SU-DHL-6 (cell line): Measurements from ENCODE around the gene C4B.

Experiments used
- EZH2phosphoT487 ChIP-seq: fragments of 200-600 bp; sonication (generic), shearing (Covaris generic); conservative IDR thresholded peaks from 2 replicates; pipeline ENCODE4 v1.6.1; 2018; ENCODE audit warnings: mild to moderate bottlenecking, antibody characterized with exemption, low read length, moderate library complexity, mixed read lengths
- TF ChIP-seq, protein P1 (sequence below): fragments of 200-600 bp; sonication (generic); IDR thresholded peaks from one replicate; pipeline ENCODE4 v1.5.1; 2017; ENCODE audit warnings: antibody characterized with exemption, mild to moderate bottlenecking, low read length, moderate library complexity; ENCODE audit not compliant: insufficient read depth, poor library complexity, severe bottlenecking

- TF ChIP-seq, protein P1, sequence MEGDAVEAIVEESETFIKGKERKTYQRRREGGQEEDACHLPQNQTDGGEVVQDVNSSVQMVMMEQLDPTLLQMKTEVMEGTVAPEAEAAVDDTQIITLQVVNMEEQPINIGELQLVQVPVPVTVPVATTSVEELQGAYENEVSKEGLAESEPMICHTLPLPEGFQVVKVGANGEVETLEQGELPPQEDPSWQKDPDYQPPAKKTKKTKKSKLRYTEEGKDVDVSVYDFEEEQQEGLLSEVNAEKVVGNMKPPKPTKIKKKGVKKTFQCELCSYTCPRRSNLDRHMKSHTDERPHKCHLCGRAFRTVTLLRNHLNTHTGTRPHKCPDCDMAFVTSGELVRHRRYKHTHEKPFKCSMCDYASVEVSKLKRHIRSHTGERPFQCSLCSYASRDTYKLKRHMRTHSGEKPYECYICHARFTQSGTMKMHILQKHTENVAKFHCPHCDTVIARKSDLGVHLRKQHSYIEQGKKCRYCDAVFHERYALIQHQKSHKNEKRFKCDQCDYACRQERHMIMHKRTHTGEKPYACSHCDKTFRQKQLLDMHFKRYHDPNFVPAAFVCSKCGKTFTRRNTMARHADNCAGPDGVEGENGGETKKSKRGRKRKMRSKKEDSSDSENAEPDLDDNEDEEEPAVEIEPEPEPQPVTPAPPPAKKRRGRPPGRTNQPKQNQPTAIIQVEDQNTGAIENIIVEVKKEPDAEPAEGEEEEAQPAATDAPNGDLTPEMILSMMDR, result no peak
- TF ChIP-seq EZH2phosphoT487, result no peak
Measured at GRCh38 chr6:32050562-32050961, 36.0 kb downstream of the C4B start.
